Liver (tissue), 3 donors: ENCODE measurements around the gene PPP1R12A.

Source experiments
- EGR1 ChIP-seq, 2 donors: IDR thresholded peaks; 2 replicates each; pipeline ENCODE4 v1.6.1; 2016 to 2018; ENCODE audit warnings: antibody characterized with exemption in 2 of 2, low read depth in 2 of 2
- JUND ChIP-seq, 2 donors: IDR thresholded peaks; 2 replicates each; pipeline ENCODE4 v1.6.1; 2016; ENCODE audit warnings: antibody characterized with exemption in 2 of 2
- RAD21 ChIP-seq, 2 donors: IDR thresholded peaks; 2 replicates each; pipeline ENCODE4 v1.6.1; 2016; ENCODE audit warnings: antibody characterized with exemption in 2 of 2, mild to moderate bottlenecking in 2 of 2
- SP1 ChIP-seq: IDR thresholded peaks from 2 replicates; pipeline ENCODE4 v1.6.1; 2018; ENCODE audit warnings: antibody characterized with exemption, mild to moderate bottlenecking
- TF ChIP-seq, protein P1 (sequence below): fragments of 150-350 bp; IDR thresholded peaks from 2 replicates; pipeline ENCODE4 v1.5.1; 2017; ENCODE audit warnings: improper control_type of control experiment, low read depth, low read length; ENCODE audit not compliant: missing input control
- TF ChIP-seq, protein P2 (sequence below): IDR thresholded peaks from 2 replicates; pipeline ENCODE4 v1.6.1; 2016; ENCODE audit warnings: antibody characterized with exemption, mild to moderate bottlenecking
- TF ChIP-seq, protein P3 (sequence below): IDR thresholded peaks from 2 replicates; pipeline ENCODE4 v1.6.1; 2016; ENCODE audit warnings: antibody characterized with exemption
- donor health status: healthy.
- donor health status: healthy.

DNA sequence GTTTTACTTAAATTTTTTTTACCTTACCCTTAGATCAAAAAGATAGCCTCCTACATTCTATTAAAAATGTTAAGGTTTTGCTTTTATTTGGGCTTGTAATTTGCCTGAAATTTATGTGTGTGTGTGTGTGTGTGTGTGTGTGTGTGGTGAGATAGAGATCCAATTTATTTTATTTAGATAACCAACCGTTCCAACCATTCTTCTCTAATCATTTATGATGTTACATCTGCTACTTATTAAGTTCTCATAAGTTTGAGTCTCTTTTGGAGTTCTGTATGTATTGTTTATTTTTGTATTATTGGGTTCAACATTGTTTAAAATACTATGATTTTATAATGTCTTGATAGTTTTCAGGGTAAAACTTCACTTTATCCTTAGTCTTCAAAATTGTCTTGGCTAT, 173.6 kb downstream of the PPP1R12A start:
- no peak for TF ChIP-seq EGR1 (IDR thresholded peaks at IDR 0.05; ENCODE audit: low read depth in 2 of 2)
- TF ChIP-seq, protein P1, sequence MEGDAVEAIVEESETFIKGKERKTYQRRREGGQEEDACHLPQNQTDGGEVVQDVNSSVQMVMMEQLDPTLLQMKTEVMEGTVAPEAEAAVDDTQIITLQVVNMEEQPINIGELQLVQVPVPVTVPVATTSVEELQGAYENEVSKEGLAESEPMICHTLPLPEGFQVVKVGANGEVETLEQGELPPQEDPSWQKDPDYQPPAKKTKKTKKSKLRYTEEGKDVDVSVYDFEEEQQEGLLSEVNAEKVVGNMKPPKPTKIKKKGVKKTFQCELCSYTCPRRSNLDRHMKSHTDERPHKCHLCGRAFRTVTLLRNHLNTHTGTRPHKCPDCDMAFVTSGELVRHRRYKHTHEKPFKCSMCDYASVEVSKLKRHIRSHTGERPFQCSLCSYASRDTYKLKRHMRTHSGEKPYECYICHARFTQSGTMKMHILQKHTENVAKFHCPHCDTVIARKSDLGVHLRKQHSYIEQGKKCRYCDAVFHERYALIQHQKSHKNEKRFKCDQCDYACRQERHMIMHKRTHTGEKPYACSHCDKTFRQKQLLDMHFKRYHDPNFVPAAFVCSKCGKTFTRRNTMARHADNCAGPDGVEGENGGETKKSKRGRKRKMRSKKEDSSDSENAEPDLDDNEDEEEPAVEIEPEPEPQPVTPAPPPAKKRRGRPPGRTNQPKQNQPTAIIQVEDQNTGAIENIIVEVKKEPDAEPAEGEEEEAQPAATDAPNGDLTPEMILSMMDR, result no peak
- TF ChIP-seq RAD21 (IDR thresholded peaks at IDR 0.05), result no peak
- no peak for TF ChIP-seq SP1
- TF ChIP-seq JUND (IDR thresholded peaks at IDR 0.05), result no peak
- TF ChIP-seq, protein P2, sequence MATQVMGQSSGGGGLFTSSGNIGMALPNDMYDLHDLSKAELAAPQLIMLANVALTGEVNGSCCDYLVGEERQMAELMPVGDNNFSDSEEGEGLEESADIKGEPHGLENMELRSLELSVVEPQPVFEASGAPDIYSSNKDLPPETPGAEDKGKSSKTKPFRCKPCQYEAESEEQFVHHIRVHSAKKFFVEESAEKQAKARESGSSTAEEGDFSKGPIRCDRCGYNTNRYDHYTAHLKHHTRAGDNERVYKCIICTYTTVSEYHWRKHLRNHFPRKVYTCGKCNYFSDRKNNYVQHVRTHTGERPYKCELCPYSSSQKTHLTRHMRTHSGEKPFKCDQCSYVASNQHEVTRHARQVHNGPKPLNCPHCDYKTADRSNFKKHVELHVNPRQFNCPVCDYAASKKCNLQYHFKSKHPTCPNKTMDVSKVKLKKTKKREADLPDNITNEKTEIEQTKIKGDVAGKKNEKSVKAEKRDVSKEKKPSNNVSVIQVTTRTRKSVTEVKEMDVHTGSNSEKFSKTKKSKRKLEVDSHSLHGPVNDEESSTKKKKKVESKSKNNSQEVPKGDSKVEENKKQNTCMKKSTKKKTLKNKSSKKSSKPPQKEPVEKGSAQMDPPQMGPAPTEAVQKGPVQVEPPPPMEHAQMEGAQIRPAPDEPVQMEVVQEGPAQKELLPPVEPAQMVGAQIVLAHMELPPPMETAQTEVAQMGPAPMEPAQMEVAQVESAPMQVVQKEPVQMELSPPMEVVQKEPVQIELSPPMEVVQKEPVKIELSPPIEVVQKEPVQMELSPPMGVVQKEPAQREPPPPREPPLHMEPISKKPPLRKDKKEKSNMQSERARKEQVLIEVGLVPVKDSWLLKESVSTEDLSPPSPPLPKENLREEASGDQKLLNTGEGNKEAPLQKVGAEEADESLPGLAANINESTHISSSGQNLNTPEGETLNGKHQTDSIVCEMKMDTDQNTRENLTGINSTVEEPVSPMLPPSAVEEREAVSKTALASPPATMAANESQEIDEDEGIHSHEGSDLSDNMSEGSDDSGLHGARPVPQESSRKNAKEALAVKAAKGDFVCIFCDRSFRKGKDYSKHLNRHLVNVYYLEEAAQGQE, result no peak
- TF ChIP-seq, protein P3, sequence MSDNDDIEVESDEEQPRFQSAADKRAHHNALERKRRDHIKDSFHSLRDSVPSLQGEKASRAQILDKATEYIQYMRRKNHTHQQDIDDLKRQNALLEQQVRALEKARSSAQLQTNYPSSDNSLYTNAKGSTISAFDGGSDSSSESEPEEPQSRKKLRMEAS, result no peak
